Coronary artery (tissue), 2 donors: Measurements from ENCODE around the gene MYD88.

ENCODE experiments used
- DNase-seq: peaks from one replicate; pipeline ENCODE4 v3.0.0-alpha.2; 2017; ENCODE audit warnings: low spot score
- H3K27ac ChIP-seq, 2 donors: fragments of 200-600 bp; sonication (generic); one replicate each; pipeline ENCODE4 v1.5.1; 2016 to 2019
- H3K4me3 ChIP-seq: fragments of 200-600 bp; sonication (generic); 2 replicates; pipeline ENCODE4 v1.5.1; 2016; ENCODE audit warnings: mild to moderate bottlenecking, moderate library complexity
- CTCF ChIP-seq: fragments of 200-600 bp; sonication (generic); IDR thresholded peaks from one replicate; pipeline ENCODE4 v1.5.1; 2019; ENCODE audit warnings: antibody characterized with exemption

Gene MYD88

GRCh38 chr3:38141173-38141951, 2.9 kb downstream of the MYD88 start:
- no peak overlapping the region for H3K27ac ChIP-seq
- no peak for TF ChIP-seq CTCF
- DNase-seq, result peak; percentile 64
- H3K4me3 ChIP-seq, result no peak overlapping the region

- no peak for DNase-seq
- Histone ChIP-seq H3K4me3 (no peak overlapping the region), H3K27ac (no peak overlapping the region)
- no peak for TF ChIP-seq CTCF
Observed at GRCh38 chr3:38141952-38142273, 3.5 kb downstream of the MYD88 start.

GRCh38 chr3:38142959-38143358, 4.5 kb downstream of the MYD88 start:
- no peak for TF ChIP-seq CTCF
- Histone ChIP-seq H3K4me3 (no peak overlapping the region), H3K27ac (no peak overlapping the region)
- DNase-seq, result peak; percentile 21

- TF ChIP-seq CTCF, result no peak
- Histone ChIP-seq H3K27ac (no peak overlapping the region), H3K4me3 (no peak overlapping the region)
- DNase-seq, result peak; percentile 41
Observed at GRCh38 chr3:38143511-38143910, 5.0 kb downstream of the MYD88 start.

- TF ChIP-seq CTCF, result no peak
- H3K27ac ChIP-seq, result no peak overlapping the region
- no peak for DNase-seq
- H3K4me3 ChIP-seq, result no peak overlapping the region
Observed at GRCh38 chr3:38146504-38146903, 8.0 kb downstream of the MYD88 start.

GRCh38 chr3:38147421-38147820, 9.0 kb downstream of the MYD88 start:
- Histone ChIP-seq H3K4me3 (no peak overlapping the region), H3K27ac (peak overlapping the region in 1 of 2 donors; percentile 60)
- TF ChIP-seq CTCF, result no peak
- no peak for DNase-seq

GRCh38 chr3:38148311-38148882, 9.9 kb downstream of the MYD88 start:
- Histone ChIP-seq H3K27ac (peak overlapping the region in 1 of 2 donors; percentile 60), H3K4me3 (no peak overlapping the region)
- no peak for DNase-seq
- TF ChIP-seq CTCF, result no peak
